Trophoblast cell (in vitro differentiated cells and primary cell): ENCODE data around the gene TOR1B.

Experiments used
- DNase-seq, 2 donors: peaks; one replicate each; pipeline ENCODE4 v3.0.0-alpha.2; 2016
- H2AFZ ChIP-seq: 2 replicates; pipeline ENCODE4 v1.6.1; 2013; ENCODE audit warnings: low read length, moderate library complexity, mild to moderate bottlenecking; ENCODE audit not compliant: insufficient read depth, poor library complexity
- H2AK5ac ChIP-seq: 2 replicates; pipeline ENCODE4 v1.6.1; 2013; ENCODE audit warnings: mild to moderate bottlenecking, low read length
- H2BK120ac ChIP-seq: 2 replicates; pipeline ENCODE4 v1.6.1; 2013; ENCODE audit warnings: low read length, mild to moderate bottlenecking, moderate library complexity; ENCODE audit not compliant: insufficient read depth, poor library complexity
- H2BK12ac ChIP-seq: 2 replicates; pipeline ENCODE4 v1.6.1; 2013; ENCODE audit warnings: mild to moderate bottlenecking, low read length, moderate library complexity
- H2BK5ac ChIP-seq: 2 replicates; pipeline ENCODE4 v1.6.1; 2013; ENCODE audit warnings: low read length, low read depth, moderate library complexity, mild to moderate bottlenecking; ENCODE audit not compliant: poor library complexity
- H3K14ac ChIP-seq: 2 replicates; pipeline ENCODE4 v1.6.1; 2013; ENCODE audit warnings: mild to moderate bottlenecking, low read length
- H3K18ac ChIP-seq: 2 replicates; pipeline ENCODE4 v1.6.1; 2013; ENCODE audit warnings: mild to moderate bottlenecking, low read length
- H3K23ac ChIP-seq: 2 replicates; pipeline ENCODE4 v1.6.1; 2013; ENCODE audit warnings: low read length
- H3K27ac ChIP-seq: 2 replicates; pipeline ENCODE4 v1.5.1; 2013; ENCODE audit warnings: low read depth, mild to moderate bottlenecking, inconsistent platforms, low read length, moderate library complexity
- H3K27me3 ChIP-seq: 2 replicates; pipeline ENCODE4 v1.6.1; 2013; ENCODE audit warnings: inconsistent platforms, mild to moderate bottlenecking, low read length, moderate library complexity; ENCODE audit not compliant: insufficient read depth
- H3K36me3 ChIP-seq, 2 experiments: 1 replicate in 1 of 2; 2 replicates in 1 of 2; pipeline ENCODE4 v1.6.1; 2013; ENCODE audit warnings: low read length in 2 of 2, mild to moderate bottlenecking in 2 of 2, moderate library complexity in 1 of 2; ENCODE audit not compliant: insufficient read depth in 2 of 2, control insufficient read depth in 1 of 2
- H3K4ac ChIP-seq: 2 replicates; pipeline ENCODE4 v1.6.1; 2013; ENCODE audit warnings: low read depth, mild to moderate bottlenecking, low read length, moderate library complexity
- H3K4me1 ChIP-seq, 2 experiments: 1 replicate in 1 of 2; 2 replicates in 1 of 2; pipeline ENCODE4 v1.6.1; 2013; ENCODE audit warnings: low read length in 2 of 2, mild to moderate bottlenecking in 2 of 2, moderate library complexity in 1 of 2; ENCODE audit not compliant: insufficient read depth in 2 of 2, control insufficient read depth in 1 of 2
- H3K4me2 ChIP-seq: 2 replicates; pipeline ENCODE4 v1.6.1; 2013; ENCODE audit warnings: inconsistent platforms, mild to moderate bottlenecking, low read length, moderate library complexity
- H3K4me3 ChIP-seq: 2 replicates; pipeline ENCODE4 v1.5.1; 2013; ENCODE audit warnings: mild to moderate bottlenecking, low read depth, low read length, inconsistent platforms
- H3K79me1 ChIP-seq: one replicate; pipeline ENCODE4 v1.6.1; 2013; ENCODE audit warnings: low read length
- H3K79me2 ChIP-seq: 2 replicates; pipeline ENCODE4 v1.6.1; 2013; ENCODE audit warnings: low read length, mild to moderate bottlenecking; ENCODE audit not compliant: control insufficient read depth, insufficient read depth, poor library complexity
- H3K9ac ChIP-seq: 2 replicates; pipeline ENCODE4 v1.6.1; 2013; ENCODE audit warnings: mild to moderate bottlenecking, low read length
- H3K9me3 ChIP-seq: 2 replicates; pipeline ENCODE4 v1.6.1; 2013; ENCODE audit warnings: low read depth, mild to moderate bottlenecking, control low read depth, inconsistent platforms, low read length; ENCODE audit not compliant: insufficient read depth
- H4K12ac ChIP-seq: 2 replicates; pipeline ENCODE4 v1.6.1; 2013; ENCODE audit warnings: low read depth, mild to moderate bottlenecking, low read length, moderate library complexity
- H4K8ac ChIP-seq: 2 replicates; pipeline ENCODE4 v1.6.1; 2013; ENCODE audit warnings: low read depth, mild to moderate bottlenecking, low read length, moderate library complexity
- H4K91ac ChIP-seq: one replicate; pipeline ENCODE4 v1.6.1; 2013; ENCODE audit warnings: low read depth, mild to moderate bottlenecking, low read length, moderate library complexity
- WGBS: extraction: QIAGEN DNeasy Blood & Tissue Kit; methylation state at CpG from one replicate; pipeline ENCODE4 v1.1.7; 2013; ENCODE audit warnings: missing lambda C conversion rate; ENCODE audit not compliant: insufficient read length, insufficient coverage; ENCODE audit errors: extremely low coverage; 5-methylcytosine and 5-hydroxymethylcytosine counted together

TOR1B gene

GRCh38 chr9:129836311-129837007, 33.5 kb downstream of the TOR1B start:
- Histone ChIP-seq H3K9ac (no peak overlapping the region), H3K27ac (no peak overlapping the region), H4K91ac (no peak overlapping the region), H3K23ac (no peak overlapping the region), H2AK5ac (no peak overlapping the region), H3K9me3 (no peaks in the 10 kb centered on the region), H3K79me1 (peaks cover 9% of the 10 kb centered on the region), H3K4me2 (peak overlapping the region; percentile 94), H3K14ac (no peak overlapping the region), H3K4ac (no peak overlapping the region), H4K12ac (no peak overlapping the region), H2BK12ac (no peak overlapping the region), H3K4me3 (no peak overlapping the region), H3K4me1 (peaks cover 7 to 10% of the 10 kb centered on the region in 2 experiments), H4K8ac (no peak overlapping the region), H2BK5ac (no peak overlapping the region), H3K79me2 (peaks cover 4% of the 10 kb centered on the region), H3K36me3 (peaks cover 7 to 9% of the 10 kb centered on the region in 2 experiments), H3K27me3 (no peaks in the 10 kb centered on the region), H2BK120ac (no peak overlapping the region), H2AFZ (no peak overlapping the region), H3K18ac (no peak overlapping the region)
- no peak for DNase-seq
- no CpG with 5 or more reads among the region's 16 CpGs for WGBS

GRCh38 chr9:129838707-129839259, 35.8 kb downstream of the TOR1B start:
- Histone ChIP-seq H2BK120ac (no peak overlapping the region), H3K79me2 (peaks cover 4% of the 10 kb centered on the region), H4K8ac (no peak overlapping the region), H2BK5ac (no peak overlapping the region), H3K14ac (no peak overlapping the region), H3K9me3 (no peaks in the 10 kb centered on the region), H3K23ac (no peak overlapping the region), H2BK12ac (no peak overlapping the region), H4K12ac (no peak overlapping the region), H3K4me2 (no peak overlapping the region), H2AFZ (no peak overlapping the region), H4K91ac (no peak overlapping the region), H3K79me1 (peaks cover 9% of the 10 kb centered on the region), H3K18ac (no peak overlapping the region), H3K36me3 (no peaks in the 10 kb centered on the region), H3K4me1 (peaks cover 7 to 10% of the 10 kb centered on the region in 2 experiments), H3K4ac (no peak overlapping the region), H3K4me3 (no peak overlapping the region), H3K27me3 (no peaks in the 10 kb centered on the region), H3K9ac (no peak overlapping the region), H3K27ac (no peak overlapping the region), H2AK5ac (no peak overlapping the region)
- no CpG with 5 or more reads among the region's 12 CpGs for WGBS
- DNase-seq, result no peak

- Histone ChIP-seq H3K23ac (no peak overlapping the region), H3K27ac (no peak overlapping the region), H3K79me1 (peaks cover 9% of the 10 kb centered on the region), H2AK5ac (no peak overlapping the region), H3K9me3 (no peaks in the 10 kb centered on the region), H4K12ac (no peak overlapping the region), H3K4me2 (no peak overlapping the region), H3K4ac (no peak overlapping the region), H4K8ac (no peak overlapping the region), H3K18ac (no peak overlapping the region), H3K27me3 (no peaks in the 10 kb centered on the region), H3K79me2 (peaks cover 4% of the 10 kb centered on the region), H3K4me1 (peaks cover 4 to 8% of the 10 kb centered on the region in 2 experiments), H2BK120ac (no peak overlapping the region), H2BK12ac (no peak overlapping the region), H4K91ac (no peak overlapping the region), H3K4me3 (peak overlapping the region; percentile 10), H2AFZ (no peak overlapping the region), H2BK5ac (no peak overlapping the region), H3K9ac (no peak overlapping the region), H3K14ac (no peak overlapping the region), H3K36me3 (no peaks in the 10 kb centered on the region)
- WGBS, result no CpG with 5 or more reads among the region's 10 CpGs
- no peak for DNase-seq
Observed at GRCh38 chr9:129839324-129840023, 36.5 kb downstream of the TOR1B start.

GRCh38 chr9:129840034-129840433, 37.0 kb downstream of the TOR1B start:
- no peak for DNase-seq
- Histone ChIP-seq H3K27ac (no peak overlapping the region), H4K12ac (no peak overlapping the region), H4K91ac (no peak overlapping the region), H3K4me3 (no peak overlapping the region), H3K9me3 (no peaks in the 10 kb centered on the region), H3K23ac (no peak overlapping the region), H3K79me1 (peaks cover 5% of the 10 kb centered on the region), H3K4me2 (no peak overlapping the region), H2BK12ac (no peak overlapping the region), H3K9ac (no peak overlapping the region), H3K4ac (no peak overlapping the region), H2AK5ac (no peak overlapping the region), H3K79me2 (peaks cover 2% of the 10 kb centered on the region), H2AFZ (no peak overlapping the region), H2BK5ac (no peak overlapping the region), H3K14ac (no peak overlapping the region), H4K8ac (no peak overlapping the region), H3K27me3 (no peaks in the 10 kb centered on the region), H2BK120ac (no peak overlapping the region), H3K4me1 (peaks cover 3 to 6% of the 10 kb centered on the region in 2 experiments), H3K18ac (no peak overlapping the region), H3K36me3 (no peaks in the 10 kb centered on the region)
- no CpG with 5 or more reads among the region's 8 CpGs for WGBS
